Measurements from ENCODE around the gene PSPH. TPM values are rescaled to one million over a fixed set of nuclear protein-coding genes. Genes with fewer than 3 reads are reported as not detected.
"Not testable (repeated sequence)": the region's sequence is repeated elsewhere in the genome, so short reads cannot be mapped to it uniquely, and the experiment has no call there.

Gene PSPH
- polyA plus RNA-seq, 2 donors, result 6.6 to 8.6 TPM

DNA sequence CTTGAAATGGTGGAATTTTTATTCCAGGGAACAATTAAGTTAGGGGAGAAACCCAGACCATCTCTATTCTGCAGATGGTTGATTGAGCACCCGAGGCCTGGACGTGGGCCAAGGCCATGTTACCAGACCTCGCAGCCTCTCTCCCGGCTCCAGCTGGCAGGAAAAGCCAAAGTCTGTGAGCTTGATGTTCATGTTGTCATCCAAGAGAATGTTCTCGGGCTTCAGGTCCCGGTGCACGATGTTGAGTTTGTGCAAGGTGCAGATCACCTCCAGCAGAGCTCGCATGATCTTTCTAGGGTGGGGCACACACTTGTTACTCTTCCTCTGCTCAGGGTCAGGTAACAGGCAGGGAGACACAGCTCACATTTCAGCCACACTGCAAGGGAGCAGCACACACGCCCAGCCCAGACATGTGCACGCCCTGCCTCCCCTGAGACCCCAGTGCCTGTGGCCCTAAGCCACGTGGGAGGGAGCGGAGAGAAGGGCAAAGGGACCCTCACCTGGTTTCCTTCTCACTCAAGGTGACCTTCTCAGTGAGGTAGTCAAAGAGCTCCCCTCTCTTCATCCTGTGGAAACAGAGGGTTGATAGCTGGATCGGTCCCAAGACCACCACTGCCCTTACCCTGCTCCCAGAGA, 32.0 kb upstream of the PSPH start:
- H3K9me3 ChIP-seq (ENCODE audit: control insufficient read depth in 2 of 2, insufficient read depth in 1 of 2, low read depth in 1 of 2, low read length in 1 of 2), result no peaks in the 10 kb centered on the region
- WGBS, 2 donors, result 61 to 63% methylated on average over 13 of the region's 13 CpGs
- H3K36me3 ChIP-seq (ENCODE audit: control insufficient read depth in 2 of 2, insufficient read depth in 2 of 2, low read length in 1 of 2), result peaks cover 0 to 23% of the 10 kb centered on the region in 2 donors
- no peaks in the 10 kb centered on the region for H3K27me3 ChIP-seq (ENCODE audit: control insufficient read depth in 1 of 2, insufficient read depth in 2 of 2, low read length in 2 of 2)
- H3K4me3 ChIP-seq (ENCODE audit: low read depth in 1 of 2, low read length in 2 of 2), result no peak overlapping the region
- H3K4me1 ChIP-seq (ENCODE audit: control insufficient read depth in 2 of 2, insufficient read depth in 2 of 2, low read length in 1 of 2), result peaks cover 3% of the 10 kb centered on the region in 2 donors
- no peak overlapping the region for H3K27ac ChIP-seq (ENCODE audit: low read depth in 2 of 2, low read length in 1 of 2)

DNA sequence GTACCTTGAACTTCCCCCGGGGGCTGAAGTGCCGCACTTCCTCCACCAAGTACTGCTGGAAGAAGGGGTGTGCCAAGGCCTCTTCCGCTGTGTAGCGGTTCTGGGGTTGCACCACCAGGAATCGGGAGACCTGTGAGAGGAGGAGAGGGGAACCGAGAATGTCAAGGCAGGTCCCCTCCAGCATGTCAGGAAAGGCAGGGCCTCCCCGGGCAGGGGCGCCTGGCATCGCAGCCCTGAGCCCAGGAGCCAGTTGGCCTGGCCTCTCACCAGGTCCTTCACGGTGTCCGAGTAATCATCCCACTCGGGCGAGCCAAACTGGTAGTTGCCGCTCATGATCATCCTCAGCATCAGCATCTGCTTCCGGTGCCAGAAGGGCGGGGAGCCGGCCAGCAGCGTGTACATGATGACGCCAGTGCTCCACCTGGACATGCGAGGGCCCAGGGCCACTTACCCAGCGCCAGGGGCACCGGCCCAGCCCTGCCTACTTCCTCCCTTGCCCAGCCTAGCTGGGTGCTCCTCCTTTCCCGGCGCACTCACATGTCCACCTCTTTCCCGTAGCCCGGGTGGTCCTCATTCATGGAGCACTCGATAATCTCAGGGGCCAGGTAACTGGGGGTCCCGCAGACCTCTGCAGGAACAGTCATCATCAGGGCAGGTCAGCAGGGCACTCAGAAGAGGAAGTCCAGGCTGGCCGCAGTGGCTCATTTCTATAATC, 30.5 kb upstream of the PSPH start:
- Histone ChIP-seq H3K4me1 (ENCODE audit: control insufficient read depth in 2 of 2, insufficient read depth in 2 of 2, low read length in 1 of 2) (peaks cover 3% of the 10 kb centered on the region in 2 donors), H3K27me3 (ENCODE audit: control insufficient read depth in 1 of 2, insufficient read depth in 2 of 2, low read length in 2 of 2) (no peaks in the 10 kb centered on the region), H3K27ac (ENCODE audit: low read depth in 2 of 2, low read length in 1 of 2) (no peak overlapping the region), H3K4me3 (ENCODE audit: low read depth in 1 of 2, low read length in 2 of 2) (no peak overlapping the region), H3K9me3 (ENCODE audit: control insufficient read depth in 2 of 2, insufficient read depth in 1 of 2, low read depth in 1 of 2, low read length in 1 of 2) (no peaks in the 10 kb centered on the region), H3K36me3 (ENCODE audit: control insufficient read depth in 2 of 2, insufficient read depth in 2 of 2, low read length in 1 of 2) (peaks cover 0 to 22% of the 10 kb centered on the region in 2 donors)
- 93 to 95% methylated on average over 29 of the region's 29 CpGs for WGBS, 2 donors

DNA sequence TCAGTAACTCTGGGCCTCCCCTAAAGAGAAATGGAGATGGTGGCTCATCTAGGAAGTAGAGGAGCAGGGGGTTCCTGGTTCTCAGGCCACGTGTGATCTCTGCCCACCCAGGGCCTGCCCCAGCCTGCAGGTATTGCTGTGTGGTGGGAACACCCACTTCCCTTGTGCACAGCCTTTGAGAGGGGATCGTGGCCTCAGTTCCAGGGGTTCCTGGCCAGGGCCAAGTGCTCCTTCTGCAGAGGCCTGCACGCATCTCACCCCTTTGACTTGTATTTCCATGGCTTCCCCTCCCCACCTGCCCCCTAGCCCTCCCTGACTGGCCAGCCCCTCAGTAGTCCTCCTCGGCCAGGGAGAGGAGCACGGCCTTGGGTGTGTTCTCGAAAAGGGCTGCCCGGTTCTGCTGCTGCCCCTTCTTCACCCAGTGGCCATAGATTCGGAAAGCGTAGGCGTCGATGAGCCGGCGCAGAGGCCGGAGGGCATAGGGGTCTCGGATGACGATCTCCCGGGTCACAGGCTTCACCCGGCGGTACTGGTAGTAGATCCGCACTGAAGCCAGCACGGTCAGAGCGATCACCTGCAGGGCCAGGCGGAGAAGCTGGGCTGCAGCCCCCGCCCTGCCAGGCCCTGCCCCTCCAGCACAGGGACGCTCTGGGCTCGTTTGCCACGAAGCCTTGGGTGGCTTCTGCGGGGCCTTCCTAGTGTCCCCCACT, 29.6 kb upstream of the PSPH start:
- H3K27ac ChIP-seq (ENCODE audit: low read depth in 2 of 2, low read length in 1 of 2); H3K4me1 ChIP-seq (ENCODE audit: control insufficient read depth in 2 of 2, insufficient read depth in 2 of 2, low read length in 1 of 2); H3K4me3 ChIP-seq (ENCODE audit: low read depth in 1 of 2, low read length in 2 of 2); H3K27me3 ChIP-seq (ENCODE audit: control insufficient read depth in 1 of 2, insufficient read depth in 2 of 2, low read length in 2 of 2); H3K9me3 ChIP-seq (ENCODE audit: control insufficient read depth in 2 of 2, insufficient read depth in 1 of 2, low read depth in 1 of 2, low read length in 1 of 2): not testable (repeated sequence)
- peaks cover 0 to 22% of the 10 kb centered on the region in 2 donors for H3K36me3 ChIP-seq (ENCODE audit: control insufficient read depth in 2 of 2, insufficient read depth in 2 of 2, low read length in 1 of 2)
- WGBS, 2 donors, result 92% methylated on average over 28 of the region's 28 CpGs

DNA sequence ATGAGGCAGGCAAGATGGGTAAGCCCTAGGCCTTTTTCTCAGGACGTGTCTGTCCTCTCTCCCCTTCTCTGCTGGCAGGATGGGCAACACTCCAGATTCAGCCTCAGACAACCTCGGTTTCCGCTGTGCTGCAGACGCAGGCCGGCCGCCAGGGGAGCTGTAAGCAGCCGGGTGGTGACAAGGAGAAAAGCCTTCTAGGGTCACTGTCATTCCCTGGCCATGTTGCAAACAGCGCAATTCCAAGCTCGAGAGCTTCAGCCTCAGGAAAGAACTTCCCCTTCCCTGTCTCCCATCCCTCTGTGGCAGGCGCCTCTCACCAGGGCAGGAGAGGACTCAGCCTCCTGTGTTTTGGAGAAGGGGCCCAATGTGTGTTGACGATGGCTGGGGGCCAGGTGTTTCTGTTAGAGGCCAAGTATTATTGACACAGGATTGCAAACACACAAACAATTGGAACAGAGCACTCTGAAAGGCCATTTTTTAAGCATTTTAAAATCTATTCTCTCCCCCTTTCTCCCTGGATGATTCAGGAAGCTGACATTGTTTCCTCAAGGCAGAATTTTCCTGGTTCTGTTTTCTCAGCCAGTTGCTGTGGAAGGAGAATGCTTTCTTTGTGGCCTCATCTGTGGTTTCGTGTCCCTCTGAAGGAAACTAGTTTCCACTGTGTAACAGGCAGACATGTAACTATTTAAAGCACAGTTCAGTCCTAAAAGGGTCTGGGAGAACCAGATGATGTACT, 28.4 kb upstream of the PSPH start:
- WGBS, 2 donors, result 37 to 49% methylated on average over 12 of the region's 12 CpGs
- no peaks in the 10 kb centered on the region for H3K27me3 ChIP-seq (ENCODE audit: control insufficient read depth in 1 of 2, insufficient read depth in 2 of 2, low read length in 2 of 2)
- H3K27ac ChIP-seq (ENCODE audit: low read depth in 2 of 2, low read length in 1 of 2), result peak overlapping the region; percentile 53 to 58
- H3K36me3 ChIP-seq (ENCODE audit: control insufficient read depth in 2 of 2, insufficient read depth in 2 of 2, low read length in 1 of 2), result peaks cover 0 to 20% of the 10 kb centered on the region in 2 donors
- H3K4me1 ChIP-seq (ENCODE audit: control insufficient read depth in 2 of 2, insufficient read depth in 2 of 2, low read length in 1 of 2), result peaks cover 3 to 4% of the 10 kb centered on the region in 2 donors
- no peak overlapping the region for H3K4me3 ChIP-seq (ENCODE audit: low read depth in 1 of 2, low read length in 2 of 2)
- no peaks in the 10 kb centered on the region for H3K9me3 ChIP-seq (ENCODE audit: control insufficient read depth in 2 of 2, insufficient read depth in 1 of 2, low read depth in 1 of 2, low read length in 1 of 2)

DNA sequence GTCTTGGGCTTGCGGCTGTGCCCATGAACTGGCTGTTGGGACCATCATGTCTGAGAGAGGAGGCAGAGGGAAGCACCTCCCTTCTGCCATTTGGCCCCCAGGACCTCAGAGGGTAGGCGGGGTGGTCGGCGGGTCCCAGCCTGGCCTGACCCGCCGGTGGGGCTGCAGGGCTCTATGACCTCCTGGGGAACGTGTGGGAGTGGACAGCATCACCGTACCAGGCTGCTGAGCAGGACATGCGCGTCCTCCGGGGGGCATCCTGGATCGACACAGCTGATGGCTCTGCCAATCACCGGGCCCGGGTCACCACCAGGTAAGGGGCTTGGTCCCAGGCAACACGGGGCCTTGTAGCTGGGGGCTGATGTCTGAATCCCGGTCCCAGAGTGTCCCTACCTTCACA, 27.0 kb upstream of the PSPH start:
- Histone ChIP-seq H3K4me3 (ENCODE audit: low read depth in 1 of 2, low read length in 2 of 2) (no peak overlapping the region), H3K36me3 (ENCODE audit: control insufficient read depth in 2 of 2, insufficient read depth in 2 of 2, low read length in 1 of 2) (peaks cover 0 to 19% of the 10 kb centered on the region in 2 donors), H3K27ac (ENCODE audit: low read depth in 2 of 2, low read length in 1 of 2) (no peak overlapping the region), H3K9me3 (ENCODE audit: control insufficient read depth in 2 of 2, insufficient read depth in 1 of 2, low read depth in 1 of 2, low read length in 1 of 2) (no peaks in the 10 kb centered on the region), H3K27me3 (ENCODE audit: control insufficient read depth in 1 of 2, insufficient read depth in 2 of 2, low read length in 2 of 2) (no peaks in the 10 kb centered on the region), H3K4me1 (ENCODE audit: control insufficient read depth in 2 of 2, insufficient read depth in 2 of 2, low read length in 1 of 2) (peaks cover 3 to 6% of the 10 kb centered on the region in 2 donors)
- WGBS, 2 donors, result 94 to 95% methylated on average over 15 to 16 of the region's 16 CpGs

DNA sequence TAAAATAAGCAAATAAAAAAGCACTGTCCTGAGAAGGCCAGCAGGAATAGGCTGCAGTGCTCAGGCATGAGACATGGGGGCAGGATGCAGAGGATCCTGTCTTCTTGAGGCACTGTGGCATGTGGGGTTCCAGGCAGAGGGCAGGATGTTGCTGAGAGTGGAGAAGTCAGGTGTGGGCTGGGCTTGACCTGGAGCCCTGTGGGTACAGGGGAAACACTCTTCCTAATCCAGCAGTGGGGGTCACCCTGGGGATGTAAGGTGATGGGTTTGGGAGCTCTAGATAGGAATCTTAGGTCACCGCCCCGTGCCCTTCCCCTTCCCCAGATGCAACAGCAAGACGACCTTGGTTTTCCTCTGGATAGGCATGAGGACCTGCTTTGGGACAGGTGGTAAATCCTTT, 26.4 kb upstream of the PSPH start:
- peaks cover 3 to 5% of the 10 kb centered on the region in 2 donors for H3K4me1 ChIP-seq (ENCODE audit: control insufficient read depth in 2 of 2, insufficient read depth in 2 of 2, low read length in 1 of 2)
- no peak overlapping the region for H3K4me3 ChIP-seq (ENCODE audit: low read depth in 1 of 2, low read length in 2 of 2)
- no peak overlapping the region for H3K27ac ChIP-seq (ENCODE audit: low read depth in 2 of 2, low read length in 1 of 2)
- no peaks in the 10 kb centered on the region for H3K27me3 ChIP-seq (ENCODE audit: control insufficient read depth in 1 of 2, insufficient read depth in 2 of 2, low read length in 2 of 2)
- no peaks in the 10 kb centered on the region for H3K9me3 ChIP-seq (ENCODE audit: control insufficient read depth in 2 of 2, insufficient read depth in 1 of 2, low read depth in 1 of 2, low read length in 1 of 2)
- H3K36me3 ChIP-seq (ENCODE audit: control insufficient read depth in 2 of 2, insufficient read depth in 2 of 2, low read length in 1 of 2), result peaks cover 0 to 17% of the 10 kb centered on the region in 2 donors
- 93 to 100% methylated on average over 3 of the region's 3 CpGs for WGBS, 2 donors

DNA sequence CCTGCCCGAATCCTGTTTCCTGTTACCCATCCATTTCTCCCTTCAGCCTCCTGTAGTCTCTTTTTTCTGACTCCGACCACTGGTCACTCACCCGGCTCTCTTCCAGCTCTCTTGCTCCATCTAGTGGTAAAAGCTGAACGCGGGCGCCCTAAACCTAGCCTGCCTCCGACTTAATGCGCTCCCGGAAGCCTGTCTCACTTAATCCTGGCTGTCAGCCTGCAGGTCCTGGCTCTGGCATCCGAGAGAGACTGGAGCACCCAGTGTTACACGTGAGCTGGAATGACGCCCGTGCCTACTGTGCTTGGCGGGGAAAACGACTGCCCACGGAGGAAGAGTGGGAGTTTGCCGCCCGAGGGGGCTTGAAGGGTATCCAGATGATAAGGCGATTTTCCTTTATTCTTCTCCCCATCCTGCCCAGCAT, 23.1 kb upstream of the PSPH start:
- H3K36me3 ChIP-seq (ENCODE audit: control insufficient read depth in 2 of 2, insufficient read depth in 2 of 2, low read length in 1 of 2), result peaks cover 0 to 8% of the 10 kb centered on the region in 2 donors
- H3K9me3 ChIP-seq (ENCODE audit: control insufficient read depth in 2 of 2, insufficient read depth in 1 of 2, low read depth in 1 of 2, low read length in 1 of 2), result no peaks in the 10 kb centered on the region
- H3K4me3 ChIP-seq (ENCODE audit: low read depth in 1 of 2, low read length in 2 of 2), result no peak overlapping the region
- H3K27ac ChIP-seq (ENCODE audit: low read depth in 2 of 2, low read length in 1 of 2), result no peak overlapping the region
- no peaks in the 10 kb centered on the region for H3K27me3 ChIP-seq (ENCODE audit: control insufficient read depth in 1 of 2, insufficient read depth in 2 of 2, low read length in 2 of 2)
- peaks cover under 1 to 5% of the 10 kb centered on the region in 2 donors for H3K4me1 ChIP-seq (ENCODE audit: control insufficient read depth in 2 of 2, insufficient read depth in 2 of 2, low read length in 1 of 2)
- 15 to 18% methylated on average over 19 of the region's 19 CpGs for WGBS, 2 donors

DNA sequence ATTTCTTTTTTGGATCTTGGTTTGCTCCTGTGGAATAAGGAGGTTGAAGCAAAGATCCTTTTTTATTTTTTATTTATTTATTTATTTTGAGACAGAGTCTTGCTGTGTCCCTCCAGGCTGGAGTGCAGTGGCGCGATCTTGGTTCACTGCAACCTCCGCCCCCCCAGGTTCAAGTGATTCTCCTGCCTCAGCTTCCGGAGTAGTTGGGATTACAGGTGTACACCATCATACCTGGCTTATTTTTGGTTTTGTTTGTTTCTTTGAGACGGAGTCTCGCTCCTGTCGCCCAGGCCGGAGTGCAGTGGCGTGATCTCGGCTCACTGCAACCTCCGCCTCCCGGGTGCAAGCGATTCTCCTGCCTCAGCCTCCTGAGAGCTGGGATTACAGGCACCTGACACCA, 15.1 kb upstream of the PSPH start:
- not testable (repeated sequence) for H3K4me3 ChIP-seq (ENCODE audit: low read depth in 1 of 2, low read length in 2 of 2); H3K36me3 ChIP-seq (ENCODE audit: control insufficient read depth in 2 of 2, insufficient read depth in 2 of 2, low read length in 1 of 2); H3K27ac ChIP-seq (ENCODE audit: low read depth in 2 of 2, low read length in 1 of 2); H3K4me1 ChIP-seq (ENCODE audit: control insufficient read depth in 2 of 2, insufficient read depth in 2 of 2, low read length in 1 of 2); H3K9me3 ChIP-seq (ENCODE audit: control insufficient read depth in 2 of 2, insufficient read depth in 1 of 2, low read depth in 1 of 2, low read length in 1 of 2); H3K27me3 ChIP-seq (ENCODE audit: control insufficient read depth in 1 of 2, insufficient read depth in 2 of 2, low read length in 2 of 2)
- 97% methylated on average over 13 of the region's 13 CpGs for WGBS, 2 donors

DNA sequence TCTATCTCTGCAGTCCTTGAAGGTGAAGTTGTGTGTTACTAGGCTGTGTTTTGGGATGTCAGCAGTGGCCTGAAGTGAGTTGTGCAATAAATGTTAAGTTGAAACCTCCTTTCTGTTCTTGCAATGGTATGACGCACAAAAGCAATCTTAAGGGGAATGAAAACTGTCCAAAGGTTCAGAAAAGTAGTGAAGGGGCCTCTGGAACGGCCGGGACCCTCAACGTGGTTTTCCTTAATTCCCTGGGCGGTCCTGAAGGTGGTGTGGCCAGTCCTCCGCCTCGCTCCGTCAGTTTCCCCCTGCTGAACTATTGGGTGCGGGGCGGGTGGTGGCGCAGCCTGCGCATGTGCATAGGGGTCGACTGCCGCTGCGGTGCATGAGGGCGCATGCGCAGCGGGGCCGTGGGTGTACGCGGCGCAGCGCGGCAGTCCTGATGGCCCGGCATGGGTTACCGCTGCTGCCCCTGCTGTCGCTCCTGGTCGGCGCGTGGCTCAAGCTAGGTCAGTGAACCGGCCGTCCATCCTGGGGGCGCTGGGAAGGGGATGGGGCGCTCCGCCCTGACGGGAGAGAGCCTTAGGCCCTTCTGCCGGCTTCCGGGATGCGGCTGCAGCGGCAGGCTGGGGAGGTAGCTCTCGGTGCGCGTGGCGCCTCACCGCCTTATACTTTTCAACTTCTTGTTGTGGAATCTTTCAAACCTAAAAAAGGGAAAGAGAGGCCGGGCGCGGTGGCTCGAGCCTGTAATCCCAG, 12.8 kb upstream of the PSPH start, which contains the start of gene SUMF2:
Gene SUMF2 (plus strand): TSS at position 405 of the 744 bp plus-strand sequence. CDS start 26 bp downstream, at position 431.
- Histone ChIP-seq H3K4me1 (ENCODE audit: control insufficient read depth in 2 of 2, insufficient read depth in 2 of 2, low read length in 1 of 2) (peaks cover 0 to 2% of the 10 kb centered on the region in 2 donors), H3K27ac (ENCODE audit: low read depth in 2 of 2, low read length in 1 of 2) (peak within 1 kb of the TSS; percentile 87 to 98), H3K4me3 (ENCODE audit: low read depth in 1 of 2, low read length in 2 of 2) (peak within 1 kb of the TSS; percentile 88 to 90), H3K9me3 (ENCODE audit: control insufficient read depth in 2 of 2, insufficient read depth in 1 of 2, low read depth in 1 of 2, low read length in 1 of 2) (no peaks in the 10 kb centered on the region), H3K36me3 (ENCODE audit: control insufficient read depth in 2 of 2, insufficient read depth in 2 of 2, low read length in 1 of 2) (peaks cover 2 to 4% of the 10 kb centered on the region in 2 donors), H3K27me3 (ENCODE audit: control insufficient read depth in 1 of 2, insufficient read depth in 2 of 2, low read length in 2 of 2) (no peaks in the 10 kb centered on the region)
- 0 to 1% methylated on average over 49 of the region's 49 CpGs for WGBS, 2 donors

All from esophagus (tissue), 2 donors.